ENCODE results near the gene MGRN1. TPM values are rescaled to one million over a fixed set of nuclear protein-coding genes. Genes with fewer than 3 reads are reported as not detected.
A peak's percentile ranks its signal among the peaks of the same experiment; 100 is the strongest.

The MGRN1 gene
- total and polyA plus RNA-seq, 2 experiments from 2014 or later, result 29.2 to 30.8 TPM

GRCh38 chr16:4659363-4660353 lies 35.0 kb downstream of the MGRN1 start:
- Histone ChIP-seq H4K20me1 (ENCODE audit: insufficient read depth, poor library complexity, severe bottlenecking) (no peaks in the 10 kb centered on the region), H3K4me1 (ENCODE audit: insufficient read depth) (peaks cover 6% of the 10 kb centered on the region), H3K27me3 (no peaks in the 10 kb centered on the region), H3K36me3 (replicated peaks; ENCODE audit: insufficient read depth, low read depth) (no peaks in the 10 kb centered on the region), H3K79me2 (peaks cover 21% of the 10 kb centered on the region), H3K27ac (no peak overlapping the region), H3K4me2 (no peak overlapping the region), H3K4me3 (no peak overlapping the region), H2AFZ (no peak overlapping the region), H3K9me3 (ENCODE audit: low read depth) (no peaks in the 10 kb centered on the region), H3K9me2 (replicated peaks; ENCODE audit: insufficient read depth) (no peaks in the 10 kb centered on the region)
- TF ChIP-seq EZH2 (IDR thresholded peaks at IDR 0.05; ENCODE audit: borderline replicate concordance), result no peak
- no peak for DNase-seq (ENCODE audit: low spot score)
- WGBS (ENCODE audit: low lambda C conversion rate, missing lambda C conversion rate), result 97% methylated on average over 29 of the region's 29 CpGs

- Histone ChIP-seq H3K27ac (no peak overlapping the region), H4K20me1 (ENCODE audit: insufficient read depth, poor library complexity, severe bottlenecking) (no peaks in the 10 kb centered on the region), H3K4me2 (no peak overlapping the region), H3K36me3 (replicated peaks; ENCODE audit: insufficient read depth, low read depth) (no peaks in the 10 kb centered on the region), H3K4me1 (ENCODE audit: insufficient read depth) (no peaks in the 10 kb centered on the region), H3K9me2 (replicated peaks; ENCODE audit: insufficient read depth) (no peaks in the 10 kb centered on the region), H3K79me2 (peaks cover 21% of the 10 kb centered on the region), H3K4me3 (no peak overlapping the region), H2AFZ (no peak overlapping the region), H3K27me3 (no peaks in the 10 kb centered on the region), H3K9me3 (ENCODE audit: low read depth) (no peaks in the 10 kb centered on the region)
- TF ChIP-seq EZH2 (IDR thresholded peaks at IDR 0.05; ENCODE audit: borderline replicate concordance) (no peak), EZH2phosphoT487 (IDR thresholded peaks at IDR 0.05; ENCODE audit: low read depth, severe bottlenecking, unreplicated experiment) (no peak), CTCF (IDR thresholded peaks at IDR 0.05; ENCODE audit: poor library complexity) (no peak)
- 86% methylated on average over 16 of the region's 18 CpGs for WGBS (ENCODE audit: low lambda C conversion rate, missing lambda C conversion rate)
- peak; percentile 66 for DNase-seq (ENCODE audit: low spot score)
Measured at GRCh38 chr16:4660454-4661007, 35.9 kb downstream of the MGRN1 start.

- no peak overlapping the region for H3K4me3 ChIP-seq
- H3K9me2 ChIP-seq (replicated peaks; ENCODE audit: insufficient read depth), result no peaks in the 10 kb centered on the region
- H3K79me2 ChIP-seq, result peaks cover 16% of the 10 kb centered on the region
- no peak for DNase-seq (ENCODE audit: low spot score)
- no peak overlapping the region for H3K27ac ChIP-seq
- H3K27me3 ChIP-seq, result no peaks in the 10 kb centered on the region
- H3K36me3 ChIP-seq (replicated peaks; ENCODE audit: insufficient read depth, low read depth), result no peaks in the 10 kb centered on the region
- H2AFZ ChIP-seq, result no peak overlapping the region
- 88% methylated on average over 11 of the region's 11 CpGs for WGBS (ENCODE audit: low lambda C conversion rate, missing lambda C conversion rate)
- TF ChIP-seq EZH2 (IDR thresholded peaks at IDR 0.05; ENCODE audit: borderline replicate concordance), result no peak
- no peak for TF ChIP-seq EZH2phosphoT487 (IDR thresholded peaks at IDR 0.05; ENCODE audit: low read depth, severe bottlenecking, unreplicated experiment)
- TF ChIP-seq CTCF (IDR thresholded peaks at IDR 0.05; ENCODE audit: poor library complexity), result no peak
- H4K20me1 ChIP-seq (ENCODE audit: insufficient read depth, poor library complexity, severe bottlenecking), result no peaks in the 10 kb centered on the region
- no peaks in the 10 kb centered on the region for H3K9me3 ChIP-seq (ENCODE audit: low read depth)
- H3K4me2 ChIP-seq, result no peak overlapping the region
- no peaks in the 10 kb centered on the region for H3K4me1 ChIP-seq (ENCODE audit: insufficient read depth)
Measured at GRCh38 chr16:4661661-4662060, 37.0 kb downstream of the MGRN1 start.

GRCh38 chr16:4663465-4663776 lies 38.8 kb downstream of the MGRN1 start:
- no peaks in the 10 kb centered on the region for H3K36me3 ChIP-seq (replicated peaks; ENCODE audit: insufficient read depth, low read depth)
- H4K20me1 ChIP-seq (ENCODE audit: insufficient read depth, poor library complexity, severe bottlenecking), result no peaks in the 10 kb centered on the region
- 82% methylated on average over 5 of the region's 5 CpGs for WGBS (ENCODE audit: low lambda C conversion rate, missing lambda C conversion rate)

More at GRCh38 chr16:4663465-4663776, 38.8 kb downstream of the MGRN1 start:
- Histone ChIP-seq H3K9me2 (replicated peaks; ENCODE audit: insufficient read depth) (no peaks in the 10 kb centered on the region), H3K4me2 (no peak overlapping the region), H3K4me3 (no peak overlapping the region), H3K9me3 (ENCODE audit: low read depth) (no peaks in the 10 kb centered on the region), H3K4me1 (ENCODE audit: insufficient read depth) (no peaks in the 10 kb centered on the region), H3K27me3 (no peaks in the 10 kb centered on the region), H3K27ac (peak overlapping the region; percentile 55), H3K79me2 (peaks cover 13% of the 10 kb centered on the region), H2AFZ (no peak overlapping the region)
- no peak for TF ChIP-seq EZH2 (IDR thresholded peaks at IDR 0.05; ENCODE audit: borderline replicate concordance)
- no peak for TF ChIP-seq EZH2phosphoT487 (IDR thresholded peaks at IDR 0.05; ENCODE audit: low read depth, severe bottlenecking, unreplicated experiment)
- no peak for TF ChIP-seq CTCF (IDR thresholded peaks at IDR 0.05; ENCODE audit: poor library complexity)
- no peak for DNase-seq (ENCODE audit: low spot score)

Data from hepatocyte (in vitro differentiated cells).